Fibroblast of lung (primary cell): ENCODE data around the gene UST.

Experiments
- EZH2 ChIP-seq: IDR thresholded peaks from 2 replicates; pipeline ENCODE4 v1.5.1; 2012; ENCODE audit warnings: low read length, control low read depth, mild to moderate bottlenecking; ENCODE audit errors: missing control alignments
- TF ChIP-seq, protein P1 (sequence below), 2 donors: IDR thresholded peaks in 1 of 2; conservative IDR thresholded peaks in 1 of 2; 1 replicate in 1 of 2; 2 replicates in 1 of 2; pipeline ENCODE4 v1.5.1; 2011 to 2012; ENCODE audit warnings: low read length in 2 of 2, control low read depth in 1 of 2, inconsistent platforms in 1 of 2, low read depth in 1 of 2, mild to moderate bottlenecking in 1 of 2

- TF ChIP-seq, protein P1, sequence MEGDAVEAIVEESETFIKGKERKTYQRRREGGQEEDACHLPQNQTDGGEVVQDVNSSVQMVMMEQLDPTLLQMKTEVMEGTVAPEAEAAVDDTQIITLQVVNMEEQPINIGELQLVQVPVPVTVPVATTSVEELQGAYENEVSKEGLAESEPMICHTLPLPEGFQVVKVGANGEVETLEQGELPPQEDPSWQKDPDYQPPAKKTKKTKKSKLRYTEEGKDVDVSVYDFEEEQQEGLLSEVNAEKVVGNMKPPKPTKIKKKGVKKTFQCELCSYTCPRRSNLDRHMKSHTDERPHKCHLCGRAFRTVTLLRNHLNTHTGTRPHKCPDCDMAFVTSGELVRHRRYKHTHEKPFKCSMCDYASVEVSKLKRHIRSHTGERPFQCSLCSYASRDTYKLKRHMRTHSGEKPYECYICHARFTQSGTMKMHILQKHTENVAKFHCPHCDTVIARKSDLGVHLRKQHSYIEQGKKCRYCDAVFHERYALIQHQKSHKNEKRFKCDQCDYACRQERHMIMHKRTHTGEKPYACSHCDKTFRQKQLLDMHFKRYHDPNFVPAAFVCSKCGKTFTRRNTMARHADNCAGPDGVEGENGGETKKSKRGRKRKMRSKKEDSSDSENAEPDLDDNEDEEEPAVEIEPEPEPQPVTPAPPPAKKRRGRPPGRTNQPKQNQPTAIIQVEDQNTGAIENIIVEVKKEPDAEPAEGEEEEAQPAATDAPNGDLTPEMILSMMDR (conservative IDR thresholded peaks at IDR 0.05 in 1 of 2, IDR thresholded peaks at IDR 0.05 in 1 of 2; ENCODE audit: low read depth in 1 of 2, low read length in 2 of 2) = no peak
- TF ChIP-seq EZH2 = no peak
Observed at GRCh38 chr6:148711833-148712654, 34.8 kb upstream of the UST start.
